IPS DF 4.7 (cell line): ENCODE measurements around the gene ARHGEF17.

Experiments used
- DNase-seq: peaks from one replicate; pipeline ENCODE4 v3.0.0-alpha.2; 2013; ENCODE audit warnings: low spot score; ENCODE audit errors: extremely low read depth

The ARHGEF17 gene

DNA sequence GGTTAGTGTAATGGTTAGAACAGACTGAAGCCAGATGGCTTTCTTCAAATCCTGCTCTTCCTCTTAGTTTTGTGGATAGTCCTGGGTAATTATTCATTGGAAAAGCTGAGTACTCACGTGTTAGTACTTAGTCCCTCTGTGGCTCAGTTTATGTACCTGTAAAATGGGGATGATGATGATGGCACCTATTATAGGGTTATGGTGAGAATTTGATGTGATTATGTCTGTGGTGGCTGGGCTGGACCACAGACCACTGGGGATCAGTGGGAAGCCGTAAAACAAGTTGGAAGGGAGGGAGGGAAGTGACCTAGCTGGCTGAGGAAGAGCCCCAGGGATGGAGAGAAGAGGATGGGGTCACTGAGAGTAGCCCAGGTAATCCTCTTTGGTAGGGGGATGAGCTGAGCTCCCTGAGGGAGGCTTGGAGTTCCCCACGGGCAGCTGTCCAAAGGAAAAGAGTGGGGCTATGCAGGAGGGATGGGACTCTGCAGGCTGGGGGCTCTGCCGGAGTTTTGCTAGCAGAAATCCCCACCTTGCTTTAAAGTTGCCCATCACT is 19.8 kb downstream of the ARHGEF17 start:
- no peak for DNase-seq

DNA sequence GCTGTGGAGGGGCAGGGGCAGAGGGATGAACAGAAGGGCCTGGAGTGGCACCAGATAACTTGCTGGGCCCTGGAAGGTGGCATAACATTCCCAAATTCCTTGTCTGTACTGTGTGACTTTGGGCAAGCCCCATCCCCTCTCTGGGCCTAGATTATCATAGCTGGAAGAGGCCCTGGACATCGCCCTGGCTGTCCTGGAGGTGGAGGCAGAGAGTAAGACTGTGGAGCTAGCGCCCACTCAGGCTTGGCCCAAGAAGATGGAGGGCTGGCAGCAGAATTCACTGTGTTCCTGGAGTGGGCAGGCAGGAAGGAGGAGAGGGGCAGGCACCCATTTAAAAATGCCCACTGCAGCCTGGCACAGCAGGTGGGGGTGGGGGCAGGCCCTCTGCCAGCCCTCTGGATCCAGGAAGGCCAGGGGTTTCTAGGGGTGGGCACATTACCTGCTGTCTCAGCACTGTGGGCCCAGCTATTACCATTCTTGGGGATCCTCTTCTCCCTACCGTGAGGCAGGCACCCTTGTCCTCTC is 22.6 kb downstream of the ARHGEF17 start:
- DNase-seq, result no peak

DNA sequence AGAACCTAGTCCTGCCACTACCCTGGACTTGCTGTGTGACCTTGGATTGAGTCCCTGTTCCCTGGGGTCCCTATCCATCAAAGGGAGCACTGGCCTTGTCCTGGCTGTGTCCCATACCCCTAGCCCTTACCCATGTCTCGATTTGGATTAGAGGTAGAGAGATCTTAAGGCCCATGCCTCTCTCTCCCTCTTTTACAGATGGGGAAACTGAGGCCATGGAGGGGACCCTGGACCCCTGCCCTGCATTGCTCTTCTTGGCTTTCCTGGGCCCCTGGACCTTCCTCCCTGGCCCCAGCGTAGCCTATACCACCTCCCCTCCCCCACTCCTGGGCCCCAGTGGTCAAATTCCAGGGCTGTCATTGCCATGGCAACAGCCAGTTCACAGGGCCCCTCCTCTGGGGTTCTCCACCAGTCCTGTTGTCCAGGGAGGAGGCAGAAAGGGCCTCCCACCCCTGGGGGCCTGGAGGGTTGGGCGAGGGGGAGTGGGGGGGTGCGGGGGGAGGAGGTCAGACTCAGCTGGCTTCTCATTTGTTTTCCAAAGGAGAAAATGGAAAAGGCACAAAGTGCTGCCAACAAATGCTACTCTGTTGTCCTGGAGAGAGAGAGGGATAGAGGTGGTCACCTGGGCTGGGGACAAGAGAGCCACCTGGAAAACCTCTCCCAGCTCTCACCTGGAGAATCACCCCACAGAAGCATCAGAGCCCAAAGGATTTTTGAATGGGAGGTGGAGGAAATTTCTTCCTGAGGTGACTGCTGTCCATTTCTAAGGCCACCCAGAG is 23.3 kb downstream of the ARHGEF17 start:
- no peak for DNase-seq

DNA sequence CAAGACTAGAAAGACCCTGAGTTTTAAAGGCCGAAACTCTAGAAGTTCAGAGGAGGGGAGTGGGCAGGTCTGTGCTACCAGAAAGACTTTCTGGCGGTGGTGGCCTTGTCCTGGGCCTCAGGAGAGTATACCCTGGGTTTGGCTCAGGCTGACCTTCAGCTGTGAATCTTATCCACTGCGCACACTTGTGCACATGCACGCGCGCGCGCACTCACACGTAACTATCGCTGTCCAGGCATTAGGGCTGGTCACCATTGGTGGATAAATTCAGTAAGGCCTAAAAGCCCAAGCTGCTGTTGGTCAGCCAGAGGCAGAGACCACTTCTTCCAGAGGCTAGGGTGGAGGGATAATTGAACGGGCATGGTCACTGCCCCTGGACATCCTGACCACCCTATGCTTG is 25.1 kb downstream of the ARHGEF17 start:
- DNase-seq, result no peak

DNA sequence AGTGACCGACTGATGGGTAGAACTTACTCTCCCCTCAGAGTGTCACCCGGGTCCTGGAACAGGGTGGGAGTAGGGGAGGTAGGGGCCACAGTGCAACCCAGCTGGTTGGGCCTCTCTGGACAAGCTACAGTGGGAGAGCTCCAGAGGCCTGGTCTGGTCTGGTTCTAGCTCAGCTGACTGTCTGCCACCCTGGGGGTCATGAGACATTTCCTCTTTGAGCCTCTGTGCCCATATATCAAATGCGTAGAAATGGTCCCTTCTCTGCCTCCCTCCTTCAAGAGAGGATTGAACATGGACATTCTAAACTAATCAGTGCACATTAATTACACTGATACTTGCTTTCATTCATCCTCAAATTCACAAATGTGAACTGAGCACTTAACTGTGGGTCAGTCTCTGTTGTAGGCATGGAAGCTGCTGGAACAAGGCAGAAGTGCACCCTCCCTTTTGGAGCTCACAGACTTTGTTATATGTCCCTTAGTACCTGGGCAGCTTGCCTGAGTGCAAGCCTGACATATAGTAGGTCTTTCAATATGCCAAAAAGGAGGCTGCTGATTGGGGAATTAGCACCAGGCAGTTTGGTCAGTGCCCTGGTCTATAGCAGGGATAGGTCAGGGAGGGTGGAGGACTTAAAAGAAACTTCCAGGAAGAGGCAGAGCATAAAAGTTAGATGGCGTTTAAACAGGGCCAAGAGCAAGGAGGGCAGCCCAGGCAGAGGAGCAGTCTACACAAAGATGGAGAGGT is 25.7 kb downstream of the ARHGEF17 start:
- DNase-seq, result no peak

DNA sequence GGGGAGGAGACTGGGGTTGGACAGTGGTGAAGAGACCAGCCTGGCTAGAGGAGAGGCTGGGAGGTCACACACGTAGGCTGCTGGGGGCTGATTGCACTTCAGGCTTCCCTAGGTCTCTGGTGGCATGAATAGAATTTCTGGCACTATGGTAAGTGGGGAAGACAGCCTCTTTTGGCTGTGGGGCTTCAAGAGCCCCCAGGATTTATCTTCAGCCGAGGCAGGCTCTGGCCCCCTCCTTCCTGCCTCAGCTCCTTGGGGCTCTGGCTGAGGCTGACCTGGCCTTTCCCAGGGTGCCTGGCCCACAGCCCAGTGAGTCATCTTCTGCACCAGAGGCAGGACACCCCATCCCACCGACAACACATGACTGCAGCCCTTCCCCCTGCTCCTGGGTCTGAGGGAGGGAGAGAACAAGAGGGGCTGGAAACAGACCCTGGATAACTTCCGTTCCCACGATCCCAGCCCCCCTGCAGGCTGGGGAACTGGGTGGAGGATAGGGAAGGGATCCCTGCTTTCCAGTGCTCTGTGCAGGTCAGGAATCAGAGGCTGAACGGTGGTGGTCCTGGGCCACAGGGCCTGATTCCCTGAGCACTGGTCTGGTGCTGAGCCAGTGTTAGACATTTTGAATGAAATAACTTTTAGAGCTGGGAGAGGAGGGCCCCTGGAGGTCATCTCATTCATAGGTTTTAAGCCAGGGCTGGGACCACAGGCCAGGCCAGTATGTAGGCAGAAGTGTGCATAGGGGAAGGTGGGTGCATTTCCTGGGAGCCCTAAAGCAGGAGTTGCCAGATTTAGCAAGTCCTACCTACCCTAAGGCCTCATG is 26.5 kb downstream of the ARHGEF17 start:
- no peak for DNase-seq

DNA sequence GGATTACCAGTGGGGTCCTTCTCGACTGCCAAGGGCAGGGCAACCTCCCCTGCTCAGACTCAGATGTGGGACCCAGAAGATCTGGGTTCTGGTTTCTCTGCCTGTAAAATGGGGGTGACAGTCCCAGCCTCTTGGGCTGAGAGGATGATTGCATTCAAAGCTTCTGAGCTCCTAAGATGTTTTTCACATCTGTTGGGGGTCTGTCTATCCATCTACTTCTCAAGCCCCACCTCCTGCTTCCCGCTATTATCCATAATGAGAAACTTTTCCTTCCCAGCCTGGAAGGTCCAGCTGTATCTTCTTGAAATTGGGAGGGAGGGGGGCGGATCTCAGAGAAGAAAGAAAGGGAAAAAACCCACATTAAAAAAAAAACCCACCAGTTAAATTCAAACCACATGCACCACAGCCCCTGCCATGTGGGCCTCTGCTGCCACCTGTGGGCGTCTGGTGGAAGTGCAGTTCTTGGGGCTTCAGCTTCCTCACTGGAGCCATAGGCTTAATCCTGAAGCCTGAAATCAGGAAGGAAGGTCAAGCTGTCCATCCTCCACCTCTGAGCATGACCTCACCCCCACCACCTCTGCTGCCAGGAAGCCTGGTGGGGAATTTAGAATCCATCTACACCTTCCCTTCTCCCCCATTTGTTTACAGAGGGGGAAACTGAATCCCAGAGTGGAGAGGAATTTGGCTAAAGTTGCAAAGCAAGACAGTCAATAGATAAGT is 27.3 kb downstream of the ARHGEF17 start:
- DNase-seq, result no peak

DNA sequence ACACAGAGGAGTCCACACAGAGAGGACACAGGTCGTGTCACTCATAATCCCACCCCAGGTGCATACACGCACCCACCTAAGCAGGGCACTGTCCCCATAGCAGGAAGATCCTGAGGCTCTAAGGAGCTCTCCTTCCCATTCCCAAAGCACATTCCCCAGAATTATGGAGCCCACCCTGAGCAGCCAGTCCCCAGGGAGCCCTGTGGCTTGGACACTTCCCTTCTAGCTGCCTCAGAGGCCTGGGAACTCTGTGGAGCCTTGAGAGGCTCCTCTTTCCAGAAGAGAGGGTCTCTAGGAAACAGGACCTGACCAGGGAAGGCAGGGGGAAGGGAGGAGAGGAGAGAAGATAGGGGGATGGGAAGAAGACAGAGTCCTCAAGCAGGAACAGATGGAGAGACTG is 29.8 kb downstream of the ARHGEF17 start:
- DNase-seq, result no peak

DNA sequence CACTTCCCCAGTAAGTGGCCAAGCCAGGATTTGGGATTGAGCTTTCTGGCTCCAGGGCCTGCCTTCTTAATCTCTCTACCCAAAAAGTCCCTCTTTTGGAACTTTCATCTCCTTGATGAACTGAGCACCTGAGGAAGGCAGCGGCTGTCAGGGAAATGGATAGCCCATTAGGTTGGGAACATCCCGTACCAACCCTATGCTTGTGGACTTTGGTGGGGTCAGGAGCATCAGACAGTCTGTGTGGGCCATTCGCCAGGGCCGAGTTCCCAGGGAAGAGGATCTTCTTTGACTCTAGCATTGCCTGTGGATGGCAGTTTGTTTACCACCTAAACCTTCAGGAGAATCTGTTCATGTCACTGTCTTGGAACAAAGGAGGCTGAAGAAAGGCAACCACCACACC is 30.2 kb downstream of the ARHGEF17 start:
- DNase-seq, result no peak

DNA sequence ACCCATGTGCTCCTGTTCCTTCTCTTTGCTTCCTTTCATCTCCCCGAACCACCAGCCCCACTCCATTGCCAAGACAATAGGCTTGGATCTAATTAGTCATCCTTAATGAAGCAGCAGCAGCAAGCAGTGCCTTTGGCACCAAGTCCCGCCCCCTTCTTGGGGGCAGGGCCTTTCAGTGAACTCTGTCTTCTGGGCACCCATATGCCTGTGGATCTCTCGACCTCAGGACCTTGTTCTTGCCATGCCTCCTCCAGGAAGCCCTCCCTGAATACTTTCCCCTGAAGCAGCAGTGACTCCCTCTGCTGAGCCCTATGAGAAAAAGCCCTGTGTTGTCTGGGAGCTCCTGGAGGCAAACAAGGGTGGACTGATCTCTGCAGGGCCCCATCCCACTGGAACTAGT is 32.1 kb downstream of the ARHGEF17 start:
- no peak for DNase-seq

DNA sequence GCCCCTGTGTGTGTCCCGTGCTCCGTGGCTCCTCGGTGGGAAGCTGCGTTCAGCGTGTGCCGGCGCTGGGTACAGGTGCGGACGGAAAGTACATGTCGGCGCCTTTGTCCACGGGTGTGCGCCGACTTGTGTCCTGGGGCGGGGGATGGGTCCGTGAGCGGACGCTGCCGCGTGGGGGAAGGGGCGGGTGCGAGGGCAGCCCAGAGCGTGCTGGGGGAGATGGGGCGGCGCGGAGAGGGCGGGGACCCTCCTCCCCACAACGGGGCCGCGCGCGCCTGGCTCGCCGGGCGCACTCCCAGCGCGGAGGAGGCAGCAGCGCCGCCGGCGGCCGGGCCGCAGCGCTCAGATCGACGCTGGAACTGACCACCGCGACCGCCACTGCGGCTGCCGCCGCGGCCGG is 34.6 kb downstream of the ARHGEF17 start:
- no peak for DNase-seq

DNA sequence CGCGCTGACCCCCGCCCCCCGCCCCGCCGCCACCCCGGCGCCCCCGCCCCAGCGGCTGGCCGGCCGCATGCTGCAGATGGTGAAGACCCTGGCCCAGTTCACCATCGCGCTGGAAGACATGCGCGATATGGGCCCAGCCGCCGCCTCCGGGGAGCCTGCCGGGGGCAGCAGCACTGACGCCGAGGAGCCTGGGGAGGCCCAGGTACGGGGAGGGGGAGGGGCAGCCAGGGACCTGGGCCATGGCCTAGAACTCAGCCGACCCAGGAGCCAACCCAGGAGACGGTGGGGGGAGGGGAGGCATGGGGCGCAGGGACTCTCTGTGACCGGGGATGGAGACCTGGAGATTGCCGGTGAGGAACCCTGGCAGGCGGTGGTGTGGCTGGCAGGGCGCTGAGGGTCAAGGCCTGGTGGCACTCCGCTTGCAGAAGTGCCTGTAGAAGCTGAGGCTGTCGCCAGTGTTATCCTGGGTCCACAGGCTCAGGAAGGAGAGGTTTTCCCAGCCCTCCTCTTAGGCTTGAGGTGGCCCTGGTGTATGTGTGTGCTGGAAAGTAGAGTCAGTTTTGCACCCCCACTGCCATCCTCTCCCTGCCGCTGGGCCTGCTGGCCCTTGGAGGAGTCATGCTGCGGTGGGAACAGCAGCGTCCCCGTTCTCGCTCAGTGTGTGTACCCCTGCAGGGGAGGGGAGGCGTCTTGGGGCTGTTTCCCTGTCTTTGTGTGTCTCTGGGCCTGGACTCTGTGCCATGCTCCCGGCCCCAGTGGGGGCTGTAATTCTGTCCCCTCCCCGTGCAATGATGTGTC is 35.2 kb downstream of the ARHGEF17 start:
- DNase-seq, result no peak

DNA sequence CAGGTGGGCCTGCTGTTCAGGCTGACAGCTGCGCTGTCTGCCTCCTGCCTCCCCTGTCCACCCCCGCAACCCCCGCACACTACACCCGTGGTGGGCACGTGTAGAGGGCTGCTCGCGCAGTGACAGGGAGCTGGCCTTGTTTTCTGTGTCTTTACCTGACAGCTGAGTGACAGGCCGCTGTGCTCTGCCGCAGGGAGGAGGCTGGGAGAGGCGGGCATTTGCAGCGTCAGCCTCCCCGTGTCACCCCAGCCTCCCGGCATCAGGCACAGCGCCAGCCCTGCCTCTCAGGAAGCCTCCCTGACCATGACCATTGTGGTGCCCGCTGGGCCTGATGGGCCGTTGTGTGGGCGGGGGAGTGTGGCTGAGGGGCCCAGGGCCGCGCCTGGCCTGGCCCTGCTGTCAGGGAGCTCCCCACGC is 36.1 kb downstream of the ARHGEF17 start:
- no peak for DNase-seq

DNA sequence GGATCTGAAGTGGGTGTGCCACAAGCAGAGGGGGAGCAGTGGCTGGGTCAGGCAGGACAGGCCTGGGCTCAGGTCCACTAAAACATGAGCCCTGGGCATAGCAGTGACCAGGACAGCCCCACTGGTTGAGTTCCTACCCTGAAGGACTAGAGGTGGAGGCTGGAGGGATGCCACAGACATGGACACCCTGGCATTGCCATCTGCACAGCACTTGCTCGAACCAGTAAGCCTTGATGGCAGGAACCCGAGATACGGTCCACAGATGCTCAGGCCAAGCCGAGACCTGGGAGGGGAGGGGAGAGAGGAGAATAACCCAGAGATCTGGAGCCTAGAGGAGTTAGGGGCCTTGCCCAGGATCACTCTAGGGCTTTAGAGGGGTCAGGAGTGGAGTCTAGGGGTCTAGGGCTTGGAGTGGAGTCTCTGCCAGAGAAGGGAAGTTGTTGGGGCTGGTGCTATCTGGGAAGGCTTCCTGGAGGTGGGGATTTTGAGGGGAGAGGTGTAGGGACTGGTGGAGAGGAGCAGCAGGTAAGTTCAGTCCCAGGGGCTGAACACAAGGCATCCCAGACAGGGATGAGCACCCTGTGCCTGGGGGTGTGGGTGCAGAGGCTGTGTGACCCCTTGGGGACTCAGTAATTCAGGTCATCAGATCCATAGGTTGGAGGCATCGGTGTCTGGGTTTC is 37.5 kb downstream of the ARHGEF17 start:
- DNase-seq, result no peak

DNA sequence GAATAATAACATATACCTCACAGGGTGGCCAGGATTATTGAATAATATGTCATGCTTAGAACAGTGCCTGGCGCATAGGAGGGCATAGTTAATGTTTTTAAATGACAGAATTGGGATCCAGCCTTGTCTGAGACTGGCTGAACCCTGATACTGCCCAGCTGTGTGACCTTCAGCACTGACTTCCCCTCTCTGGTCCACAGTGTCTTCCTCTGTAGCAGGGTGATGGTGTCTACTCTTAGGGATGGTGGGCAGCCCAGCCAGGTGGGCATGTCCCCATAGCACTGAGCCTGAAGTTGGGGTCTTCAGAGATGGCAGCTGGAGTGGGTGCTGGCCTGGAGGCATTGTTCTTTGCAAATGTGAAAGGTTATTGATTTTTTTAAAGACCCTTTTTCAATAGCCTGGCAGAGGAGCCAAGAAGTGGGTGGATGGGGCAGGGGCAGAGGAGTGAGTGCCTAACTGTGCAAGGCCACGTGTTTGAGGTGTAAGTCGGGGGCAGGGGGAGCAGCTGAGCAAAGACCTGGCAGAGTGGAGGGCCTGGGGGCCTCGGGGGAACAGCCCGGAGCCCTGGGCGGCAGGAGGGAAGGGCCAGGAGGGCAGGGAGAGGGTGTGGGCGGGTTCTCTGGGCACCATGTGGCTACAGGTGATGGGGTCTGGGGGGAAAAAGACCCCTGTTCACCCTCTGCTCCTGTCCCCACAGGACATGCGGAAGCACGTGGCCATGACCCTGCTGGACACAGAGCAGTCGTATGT is 38.3 kb downstream of the ARHGEF17 start:
- no peak for DNase-seq

DNA sequence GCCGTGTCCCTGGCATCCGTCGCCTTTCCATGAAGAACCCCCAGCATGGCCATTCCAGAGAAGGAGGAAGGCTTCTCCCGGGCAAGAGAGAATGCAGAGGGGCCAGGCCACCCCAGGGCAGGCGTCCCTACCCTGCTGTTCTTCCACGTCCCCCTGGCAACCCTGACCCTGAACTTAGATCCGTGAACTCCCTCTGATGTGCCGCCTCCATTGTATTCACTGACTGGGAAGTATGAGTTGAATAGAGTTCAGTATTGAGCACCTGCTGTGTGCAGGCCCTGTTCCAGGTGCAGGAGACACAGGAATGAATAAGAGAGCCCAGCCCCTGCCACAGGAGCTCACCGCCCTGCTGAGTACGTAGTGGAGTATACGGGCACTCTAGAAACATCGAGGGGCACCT is 39.0 kb downstream of the ARHGEF17 start:
- DNase-seq, result no peak

DNA sequence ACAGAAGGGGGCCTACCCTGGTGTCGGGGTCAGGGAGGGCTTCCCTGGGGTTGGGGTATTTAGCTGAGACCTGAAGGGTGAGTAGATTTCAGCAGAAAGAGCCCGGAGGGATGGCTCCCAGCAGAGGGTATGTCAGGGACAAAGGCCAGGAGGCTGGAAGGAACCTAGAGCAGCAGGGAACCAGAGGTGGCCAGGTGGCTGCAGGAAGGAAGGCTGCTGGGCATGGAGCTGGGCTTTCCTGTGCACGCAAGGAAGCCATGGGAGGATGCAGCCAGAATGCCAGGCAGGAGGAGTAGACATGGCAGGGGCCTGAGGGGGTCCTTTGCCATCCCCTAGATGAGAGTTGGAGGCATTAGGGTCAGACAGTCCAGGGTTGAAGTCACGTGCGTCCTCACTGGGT is 40.8 kb downstream of the ARHGEF17 start:
- DNase-seq, result no peak

DNA sequence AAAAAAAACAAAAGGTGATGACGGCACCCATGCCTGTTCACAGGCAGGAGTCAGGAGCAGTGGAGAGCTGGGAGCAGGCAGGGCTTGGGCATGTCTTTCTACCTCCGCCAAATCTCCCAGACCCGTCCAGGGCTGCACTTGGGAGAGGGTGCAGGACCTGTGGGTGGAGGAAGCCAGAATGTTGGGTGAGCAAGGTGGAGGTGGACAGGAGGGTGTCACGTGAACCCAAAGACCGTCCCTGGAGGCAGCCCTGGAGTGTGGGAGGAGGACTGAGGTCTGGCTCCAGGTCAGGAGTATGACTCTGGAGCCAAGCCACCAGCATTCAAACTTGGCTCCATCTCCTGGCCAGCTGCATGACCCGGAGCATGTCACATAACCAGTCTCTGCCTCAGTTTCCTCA is 41.6 kb downstream of the ARHGEF17 start:
- DNase-seq, result no peak
